Stimulated activated CD4-positive, alpha-beta T cell treated with anti-CD3 and anti-CD28 coated beads, Interleukin-12 subunit alpha, Interleukin-12 subunit beta, amount 100 ng/mL, for 48 hours (primary cell): ENCODE data around the gene PLCXD3.

Experiments used
- DNase-seq, 3 donors: peaks; one replicate each; pipeline ENCODE4 v3.0.0-alpha.2; 2020; ENCODE audit warnings: low read depth in 2 of 3, low spot score in 1 of 3

Gene PLCXD3

DNA sequence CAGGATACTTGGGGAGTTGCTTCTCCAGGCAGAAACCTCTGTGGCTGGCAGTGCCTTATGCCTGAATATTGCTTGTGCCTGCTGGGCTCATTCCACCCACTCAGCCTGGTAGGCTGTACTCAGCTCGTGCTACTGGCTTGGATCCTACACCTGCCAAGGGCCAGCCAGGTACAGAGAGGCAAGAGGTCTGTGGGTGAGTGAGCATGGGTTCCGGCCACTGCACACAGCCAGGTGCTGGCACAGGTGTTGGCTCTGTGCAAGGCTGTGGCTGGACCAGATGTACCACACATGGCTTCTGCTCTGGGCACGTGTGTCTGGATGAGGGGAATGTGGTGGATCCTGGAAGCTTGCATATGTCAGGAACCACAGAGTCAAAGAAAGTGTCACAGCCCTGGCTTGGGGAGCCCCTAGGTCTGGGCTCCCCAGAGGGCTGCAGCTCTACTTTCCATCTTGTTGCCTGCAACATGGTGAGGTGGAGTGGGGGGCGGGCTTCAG is 220.4 kb downstream of the PLCXD3 start:
- no peak for DNase-seq

DNA sequence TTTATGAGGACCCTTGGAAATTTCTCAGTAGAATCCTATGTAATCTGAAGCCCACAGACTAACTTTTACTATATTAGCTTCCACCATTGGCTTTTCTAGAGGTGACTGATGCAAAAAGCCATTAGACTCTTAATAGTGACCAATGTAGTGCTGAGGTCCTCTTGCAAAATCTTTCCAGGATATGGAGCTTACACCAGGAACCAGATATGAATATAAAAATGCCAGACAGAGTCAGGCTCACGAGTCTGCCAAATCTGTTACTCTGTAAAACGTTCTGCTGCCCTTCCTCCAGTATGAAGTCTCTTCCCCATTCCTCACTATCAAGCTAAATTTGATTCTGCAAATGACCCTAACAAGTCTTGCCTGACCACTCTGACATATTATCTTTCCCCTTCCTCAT is 223.7 kb downstream of the PLCXD3 start:
- no peak for DNase-seq

DNA sequence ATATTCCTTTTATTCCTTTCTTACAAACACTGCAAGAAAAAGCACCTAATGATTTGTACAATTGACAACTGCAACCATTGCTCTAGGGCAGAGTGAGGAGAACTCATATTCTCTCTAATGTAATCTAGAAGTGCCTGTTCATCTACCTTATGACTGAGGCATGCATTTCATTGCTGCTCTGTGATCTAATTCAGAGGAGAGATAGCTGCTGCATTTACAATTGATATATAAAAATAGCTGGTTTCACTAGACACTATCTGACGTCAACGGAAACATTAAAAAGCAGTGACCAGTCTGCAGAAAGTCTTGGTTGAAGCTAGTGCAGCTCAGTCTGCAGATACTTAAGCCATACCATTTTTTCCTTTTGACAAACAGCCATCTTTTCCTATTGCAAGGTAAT is 224.2 kb downstream of the PLCXD3 start:
- no peak for DNase-seq

DNA sequence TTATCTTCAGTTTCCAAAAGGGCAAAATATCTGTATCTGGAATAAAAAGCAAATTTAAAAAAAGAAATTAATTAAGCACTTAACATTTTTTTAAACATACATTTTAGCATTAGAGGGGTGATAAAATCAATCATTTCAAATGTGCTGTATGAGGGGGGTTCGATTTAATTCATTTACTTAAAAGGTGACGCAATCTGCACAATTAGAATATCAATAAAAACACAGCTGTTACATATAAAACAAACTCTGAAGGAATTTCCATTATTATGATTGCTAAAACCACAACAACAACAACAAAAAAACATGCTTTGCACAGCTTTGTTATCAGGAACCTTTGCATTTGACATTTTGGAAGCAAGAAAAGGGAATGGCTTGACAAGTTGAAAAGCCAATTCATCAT is 225.5 kb downstream of the PLCXD3 start:
- DNase-seq = no peak

DNA sequence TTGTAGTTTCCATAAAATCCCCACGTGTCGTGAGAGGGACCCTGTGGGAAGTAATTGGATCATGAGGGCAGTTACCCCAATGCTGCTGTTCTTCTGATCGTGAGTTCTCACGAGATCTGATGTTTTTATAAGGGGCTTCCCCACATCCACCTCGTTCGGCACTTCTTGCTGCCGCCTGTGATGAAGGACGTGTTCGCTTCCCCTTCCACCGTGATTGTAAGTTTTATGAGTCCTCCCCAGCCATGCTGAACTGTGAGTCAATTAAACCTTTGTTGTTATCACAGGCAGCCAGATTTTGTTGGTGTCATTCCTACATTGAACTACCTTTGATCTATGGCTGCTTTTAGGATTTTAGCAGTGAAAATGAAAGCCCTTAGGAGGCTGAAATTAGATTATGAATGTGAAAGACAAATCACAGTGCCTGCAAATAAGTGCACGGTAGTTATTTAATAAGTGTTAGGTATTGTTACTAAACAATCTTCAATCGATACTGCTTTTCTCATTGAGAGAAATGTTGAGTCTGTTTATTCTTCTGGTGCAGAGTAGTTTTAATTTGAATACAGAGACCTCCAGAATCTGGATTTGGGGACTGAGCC is 229.1 kb downstream of the PLCXD3 start:
- no peak for DNase-seq

DNA sequence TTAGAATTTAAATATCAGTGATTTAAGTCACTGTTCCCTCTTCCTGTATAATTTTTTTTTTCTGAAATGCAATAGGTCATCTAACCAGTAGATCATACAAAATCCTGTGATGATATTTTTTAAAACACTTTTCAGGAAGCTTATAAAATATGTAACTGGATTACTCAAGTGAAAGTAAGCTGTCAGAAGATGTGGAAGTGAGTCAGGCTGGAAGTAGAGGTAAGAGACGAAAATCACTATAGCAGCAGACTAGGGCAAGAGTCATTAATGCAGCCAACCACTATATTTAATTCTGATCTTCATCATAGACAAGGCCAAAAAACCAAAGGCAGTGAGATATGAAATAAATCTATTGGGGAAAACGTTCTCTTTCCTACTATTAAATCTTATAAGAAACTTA is 231.4 kb downstream of the PLCXD3 start:
- no peak for DNase-seq

DNA sequence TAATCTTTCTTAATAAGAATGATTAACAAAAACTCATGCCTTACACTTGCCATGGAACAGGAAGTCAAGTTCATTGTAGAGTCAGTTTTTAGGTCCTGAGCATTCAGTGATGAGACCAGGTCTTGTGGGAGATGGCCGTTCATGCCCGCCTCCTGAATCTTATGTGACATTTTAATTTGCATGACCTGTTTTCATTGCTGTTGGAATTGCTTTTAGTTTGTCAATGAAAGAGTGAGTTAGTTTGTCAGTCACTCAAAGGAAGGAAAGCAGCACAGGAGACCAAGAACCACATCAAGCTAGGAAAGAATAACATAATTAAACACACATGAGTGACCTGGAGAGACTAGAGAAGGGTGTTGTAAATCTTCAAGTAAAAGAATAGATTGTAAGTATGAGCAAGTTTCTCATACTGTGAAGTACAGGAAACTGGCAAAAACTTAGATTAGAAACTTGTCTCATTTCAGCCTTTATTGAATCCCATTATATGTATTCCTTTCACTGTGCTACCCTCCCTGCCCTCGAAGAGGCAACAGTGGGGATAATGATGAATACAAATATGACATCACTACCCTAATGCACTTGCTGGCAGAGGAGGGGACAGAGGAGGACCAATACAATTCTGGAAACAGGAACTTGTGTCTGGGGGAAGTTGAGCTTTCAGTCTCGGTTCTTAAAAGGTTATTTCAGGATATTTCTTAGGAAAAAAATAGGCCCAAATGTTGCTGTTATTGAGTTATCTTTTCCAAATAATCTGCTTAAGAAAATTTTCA is 232.7 kb downstream of the PLCXD3 start:
- DNase-seq = no peak

DNA sequence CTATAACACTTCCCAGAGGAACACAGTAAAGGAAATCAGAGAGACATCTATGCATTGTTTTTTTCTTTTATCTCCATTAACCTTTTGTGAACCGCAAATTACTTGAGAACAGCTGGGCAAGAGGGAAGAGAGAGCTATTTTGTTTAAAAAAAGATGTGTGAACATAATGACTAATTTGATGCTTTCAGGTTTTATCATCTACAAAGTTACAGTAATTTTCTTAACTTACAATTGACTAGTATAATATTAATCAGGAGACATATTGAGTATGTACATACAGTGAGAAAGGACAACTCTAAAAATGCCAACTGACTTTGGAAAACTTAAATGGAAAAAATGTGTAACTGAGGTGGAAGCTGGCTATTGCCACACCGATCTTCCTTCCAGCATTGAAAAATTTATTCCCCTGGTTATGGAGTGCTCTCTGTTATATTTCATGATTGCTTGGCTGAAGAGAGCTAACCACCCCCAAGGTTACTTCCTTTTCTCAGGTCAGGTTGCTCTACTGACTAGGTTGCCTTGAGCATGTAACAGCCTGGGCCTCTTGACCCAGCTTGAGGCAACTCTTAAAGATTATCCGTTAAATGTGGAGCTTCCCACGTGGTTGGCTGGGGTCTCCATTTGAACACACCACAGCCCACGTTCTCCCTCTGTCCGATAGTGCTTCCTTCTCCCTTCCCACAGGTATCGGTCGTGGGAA is 234.4 kb downstream of the PLCXD3 start:
- DNase-seq = no peak

DNA sequence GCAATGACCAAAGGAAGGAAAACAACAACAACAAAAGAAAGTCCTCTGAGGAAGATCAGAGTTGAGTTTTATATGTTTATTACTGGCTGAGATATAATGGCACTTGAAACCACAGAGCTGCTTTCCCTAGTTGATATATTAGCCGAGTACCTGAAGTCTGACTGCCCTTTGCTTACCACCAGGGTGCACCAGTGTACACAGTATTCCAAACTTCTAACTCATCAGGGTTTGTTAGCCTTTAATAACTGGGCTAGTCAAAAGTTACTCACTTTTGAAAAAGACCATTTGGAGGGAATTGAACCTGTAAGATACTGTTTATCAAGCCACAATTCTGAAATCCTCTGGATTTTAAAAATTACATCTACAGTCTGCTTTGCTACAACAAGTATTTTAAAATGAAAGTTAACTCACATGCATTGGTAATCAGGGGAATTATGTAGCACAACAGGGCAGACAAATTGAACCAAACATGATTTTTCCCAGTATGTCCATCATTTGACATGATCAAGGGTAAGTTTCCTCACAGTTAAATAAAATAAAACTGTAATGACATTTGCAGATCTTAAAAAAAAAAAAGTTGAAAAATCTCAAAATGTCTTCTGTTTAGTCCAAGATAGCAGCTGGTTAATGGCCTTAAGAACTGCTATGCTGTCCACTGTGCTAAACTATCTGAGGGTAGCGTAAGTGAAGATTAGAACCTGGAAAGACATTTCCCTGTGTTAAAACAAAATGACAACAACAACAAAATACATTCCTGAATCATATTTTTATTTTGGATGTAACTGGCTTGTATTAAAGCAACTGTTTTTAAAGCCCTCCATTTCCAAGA is 239.8 kb downstream of the PLCXD3 start:
- no peak for DNase-seq

DNA sequence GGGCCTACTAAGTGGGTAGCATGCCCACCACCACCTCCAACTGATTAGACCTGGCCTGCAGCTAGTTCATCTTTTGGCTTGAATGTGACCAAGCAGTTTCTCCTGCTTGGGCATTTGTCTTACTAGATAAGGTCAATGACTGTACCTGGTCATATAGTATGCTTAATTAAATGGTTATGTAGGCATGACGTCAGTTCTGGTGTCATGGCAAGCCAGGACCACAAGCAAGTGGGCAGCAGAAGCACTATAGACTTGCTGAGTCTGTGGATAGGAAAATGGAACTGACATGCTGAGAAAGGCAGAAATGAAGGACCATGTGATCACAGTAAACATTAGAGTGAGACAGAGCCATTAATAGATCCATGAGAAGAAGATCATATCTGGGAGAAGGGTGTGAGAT is 241.5 kb downstream of the PLCXD3 start:
- no peak for DNase-seq

DNA sequence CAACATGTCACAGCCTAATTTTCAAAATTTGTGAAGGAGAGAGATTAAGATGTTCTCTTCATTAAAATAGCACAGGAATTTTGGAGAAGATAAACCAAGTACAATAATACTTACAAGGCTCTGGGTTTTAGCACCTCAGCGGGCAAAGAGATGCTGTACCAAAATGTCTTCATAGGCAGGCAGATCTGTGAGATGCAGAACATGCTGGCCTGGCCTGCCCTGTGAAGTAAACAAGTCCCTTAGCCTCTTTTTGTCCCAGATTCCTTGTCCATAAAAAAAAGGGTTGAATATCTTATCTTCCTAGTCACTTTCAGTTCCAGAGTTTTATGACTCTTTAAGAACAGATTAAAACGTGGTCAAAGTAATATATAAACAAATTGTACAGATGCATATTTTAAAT is 244.0 kb downstream of the PLCXD3 start:
- no peak for DNase-seq

DNA sequence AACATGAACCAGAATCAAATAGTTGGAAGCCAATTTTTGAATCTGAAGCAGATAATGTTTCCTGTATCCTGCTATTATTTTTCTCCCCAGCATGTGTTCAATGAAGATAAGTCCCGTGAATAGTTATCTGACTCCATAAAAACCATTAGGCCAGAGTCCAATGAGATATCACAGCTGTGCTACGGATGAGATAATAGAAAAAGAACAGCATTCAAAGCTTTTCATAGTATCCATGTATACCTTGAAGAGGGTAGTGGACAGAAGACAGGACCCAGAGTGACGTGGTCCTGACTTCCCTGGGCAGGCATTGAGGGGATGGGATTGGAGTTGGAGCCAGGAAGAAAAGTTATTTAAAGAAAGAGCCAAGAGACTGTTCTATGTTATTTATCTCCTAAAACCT is 246.4 kb downstream of the PLCXD3 start:
- no peak for DNase-seq

DNA sequence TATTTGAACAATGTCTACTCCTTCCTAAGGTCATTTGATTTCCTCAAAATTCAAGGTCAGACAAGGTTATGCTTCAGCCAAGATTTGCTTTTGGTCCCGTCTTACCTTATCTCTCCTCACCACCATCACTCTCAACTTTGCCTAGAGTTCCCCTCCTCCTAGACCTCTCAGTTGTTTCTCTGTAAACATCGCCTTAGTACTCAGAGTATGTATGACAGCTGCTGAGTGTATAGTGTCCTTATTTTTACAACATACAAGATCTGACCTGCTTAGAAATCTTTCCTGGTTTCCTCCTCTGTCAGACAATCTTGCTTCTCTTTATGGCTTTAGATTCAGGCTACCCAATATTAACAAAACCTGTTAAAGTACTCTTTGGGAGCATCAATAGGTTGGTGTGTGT is 247.1 kb downstream of the PLCXD3 start:
- no peak for DNase-seq
